Neuronal stem cell (in vitro differentiated cells): ENCODE results near the gene TEX28.
"Not testable (repeated sequence)": the region's sequence is repeated elsewhere in the genome, so short reads cannot be mapped to it uniquely, and the experiment has no call there.

Experiments used
- DNase-seq: peaks from one replicate; pipeline ENCODE4 v3.0.0-alpha.2; 2013; ENCODE audit warnings: low spot score
- H2AFZ ChIP-seq: one replicate; pipeline ENCODE4 v1.6.1; 2013; ENCODE audit warnings: mild to moderate bottlenecking, low read length, inconsistent platforms
- H2AK5ac ChIP-seq: 2 replicates; pipeline ENCODE4 v1.6.1; 2013; ENCODE audit warnings: low read depth, mild to moderate bottlenecking, inconsistent platforms, low read length, moderate library complexity, mixed read lengths
- H2BK120ac ChIP-seq: 2 replicates; pipeline ENCODE4 v1.6.1; 2013; ENCODE audit warnings: low read depth, mild to moderate bottlenecking, inconsistent platforms, low read length, moderate library complexity, mixed read lengths
- H2BK12ac ChIP-seq: one replicate; pipeline ENCODE4 v1.6.1; 2013; ENCODE audit warnings: low read length, inconsistent platforms
- H2BK15ac ChIP-seq: 2 replicates; pipeline ENCODE4 v1.6.1; 2013; ENCODE audit warnings: mild to moderate bottlenecking, low read length, inconsistent platforms, mixed read lengths
- H2BK5ac ChIP-seq: one replicate; pipeline ENCODE4 v1.6.1; 2013; ENCODE audit warnings: inconsistent platforms, mild to moderate bottlenecking, low read length, moderate library complexity
- H3K14ac ChIP-seq: one replicate; pipeline ENCODE4 v1.6.1; 2013; ENCODE audit warnings: low read length, inconsistent platforms
- H3K18ac ChIP-seq: 2 replicates; pipeline ENCODE4 v1.6.1; 2013; ENCODE audit warnings: low read length, inconsistent platforms
- H3K23ac ChIP-seq: 2 replicates; pipeline ENCODE4 v1.6.1; 2013; ENCODE audit warnings: low read depth, mild to moderate bottlenecking, mixed read lengths, low read length, inconsistent platforms; ENCODE audit not compliant: poor library complexity
- H3K27ac ChIP-seq: replicated peaks from 3 replicates; pipeline ENCODE4 v1.5.1; 2013; ENCODE audit warnings: low read length, inconsistent platforms
- H3K27me3 ChIP-seq, 3 experiments: 2 replicates each; pipeline ENCODE4 v1.6.1; 2013; ENCODE audit warnings: low read length in 3 of 3, mild to moderate bottlenecking in 2 of 3, inconsistent platforms in 1 of 3, low read depth in 1 of 3, mixed read lengths in 1 of 3, moderate library complexity in 1 of 3; ENCODE audit not compliant: control insufficient read depth in 3 of 3, insufficient read depth in 3 of 3
- H3K36me3 ChIP-seq, 2 donors: replicated peaks in 1 of 2; 2 replicates each; pipeline ENCODE4 v1.6.1; 2013; ENCODE audit warnings: low read length in 2 of 2; ENCODE audit not compliant: control insufficient read depth in 2 of 2, insufficient read depth in 2 of 2
- H3K4ac ChIP-seq: 2 replicates; pipeline ENCODE4 v1.6.1; 2013; ENCODE audit warnings: inconsistent platforms, mild to moderate bottlenecking, low read length, moderate library complexity
- H3K4me1 ChIP-seq, 2 donors: 1 replicate in 1 of 2; 2 replicates in 1 of 2; pipeline ENCODE4 v1.6.1; 2013; ENCODE audit warnings: low read length in 2 of 2, low read depth in 1 of 2; ENCODE audit not compliant: control insufficient read depth in 2 of 2, insufficient read depth in 1 of 2
- H3K4me2 ChIP-seq: one replicate; pipeline ENCODE4 v1.6.1; 2013; ENCODE audit warnings: mild to moderate bottlenecking, low read length, inconsistent platforms; ENCODE audit not compliant: insufficient read depth, poor library complexity, severe bottlenecking
- H3K4me3 ChIP-seq, 2 donors: 2 replicates each; pipeline ENCODE4 v1.5.1; 2013; ENCODE audit warnings: low read length in 2 of 2, mild to moderate bottlenecking in 2 of 2, inconsistent platforms in 1 of 2, moderate library complexity in 1 of 2
- H3K79me1 ChIP-seq: one replicate; pipeline ENCODE4 v1.6.1; 2013; ENCODE audit warnings: low read depth, mild to moderate bottlenecking, inconsistent platforms, low read length, moderate library complexity
- H3K9ac ChIP-seq: one replicate; pipeline ENCODE4 v1.6.1; 2013; ENCODE audit warnings: mild to moderate bottlenecking, low read depth, low read length, inconsistent platforms; ENCODE audit not compliant: poor library complexity
- H3K9me3 ChIP-seq, 2 donors: replicated peaks in 1 of 2; 2 replicates each; pipeline versions ENCODE3 to v1.6.1; 2013; ENCODE audit warnings: low read length in 2 of 2, mild to moderate bottlenecking in 2 of 2, inconsistent platforms in 1 of 2, low read depth in 1 of 2, mixed read lengths in 1 of 2, moderate library complexity in 1 of 2; ENCODE audit not compliant: control insufficient read depth in 2 of 2, insufficient read depth in 1 of 2
- H4K8ac ChIP-seq: one replicate; pipeline ENCODE4 v1.6.1; 2013; ENCODE audit warnings: low read depth, mild to moderate bottlenecking, inconsistent platforms, low read length, moderate library complexity
- H4K91ac ChIP-seq: one replicate; pipeline ENCODE4 v1.6.1; 2013; ENCODE audit warnings: low read length, low read depth, mild to moderate bottlenecking, inconsistent platforms; ENCODE audit not compliant: poor library complexity
- WGBS, 2 donors: extraction: QIAGEN DNeasy Blood & Tissue Kit; methylation state at CpG; one replicate each; pipeline ENCODE4 v1.1.7; 2013; ENCODE audit warnings: missing lambda C conversion rate in 2 of 2, mixed read lengths in 1 of 2; ENCODE audit not compliant: insufficient read length in 2 of 2, insufficient replicate concordance in 1 of 2; ENCODE audit errors: extremely low coverage in 2 of 2; 5-methylcytosine and 5-hydroxymethylcytosine counted together

The TEX28 gene

GRCh38 chrX:154303476-154303875 is 8.6 kb upstream of the TEX28 start:
- WGBS, 2 donors: no CpG with 5 or more reads among the region's 8 CpGs
- no peak overlapping the region for H2BK12ac ChIP-seq
- H4K8ac ChIP-seq: no peak overlapping the region
- H3K79me1 ChIP-seq: no peaks in the 10 kb centered on the region
- H2BK120ac ChIP-seq: no peak overlapping the region
- H3K4me1 ChIP-seq: peaks cover 5 to 10% of the 10 kb centered on the region in 2 donors
- no peak overlapping the region for H4K91ac ChIP-seq
- H2AK5ac ChIP-seq: no peak overlapping the region
- no peak overlapping the region for H3K23ac ChIP-seq
- H3K27ac ChIP-seq: no peak overlapping the region
- no peaks in the 10 kb centered on the region for H3K9me3 ChIP-seq
- H2BK5ac ChIP-seq: no peak overlapping the region
- H3K4me2 ChIP-seq: no peak overlapping the region
- no peak overlapping the region for H3K18ac ChIP-seq
- no peaks in the 10 kb centered on the region for H3K36me3 ChIP-seq
- no peak for DNase-seq
- peaks cover 0 to 21% (median 0%) of the 10 kb centered on the region in 3 experiments for H3K27me3 ChIP-seq
- no peak overlapping the region for H3K14ac ChIP-seq
- no peak overlapping the region for H2AFZ ChIP-seq
- H3K4ac ChIP-seq: no peak overlapping the region
- H3K4me3 ChIP-seq: no peak overlapping the region
- H3K9ac ChIP-seq: no peak overlapping the region
- no peak overlapping the region for H2BK15ac ChIP-seq

GRCh38 chrX:154302998-154303397 is 8.1 kb upstream of the TEX28 start:
- H3K79me1 ChIP-seq, H3K9ac ChIP-seq, H3K9me3 ChIP-seq, H3K23ac ChIP-seq, H2BK12ac ChIP-seq, H3K27ac ChIP-seq, H2BK5ac ChIP-seq, H3K18ac ChIP-seq, H4K91ac ChIP-seq, H2BK15ac ChIP-seq, H2BK120ac ChIP-seq, H3K4me2 ChIP-seq, H3K14ac ChIP-seq, H4K8ac ChIP-seq, H3K36me3 ChIP-seq, H2AFZ ChIP-seq, H3K4ac ChIP-seq, H3K4me3 ChIP-seq, H2AK5ac ChIP-seq, DNase-seq: not testable (repeated sequence)
- Histone ChIP-seq H3K4me1 (peaks cover 5 to 10% of the 10 kb centered on the region in 2 donors), H3K27me3 (peaks cover 0 to 21% (median 0%) of the 10 kb centered on the region in 3 experiments)
- no CpG with 5 or more reads among the region's 7 CpGs for WGBS, 2 donors

GRCh38 chrX:154300816-154301215 is 5.9 kb upstream of the TEX28 start:
- no peak overlapping the region for H3K4me2 ChIP-seq
- no peak overlapping the region for H4K91ac ChIP-seq
- no peak overlapping the region for H4K8ac ChIP-seq
- no peak overlapping the region for H3K4me3 ChIP-seq
- H2BK15ac ChIP-seq: no peak overlapping the region
- H2BK12ac ChIP-seq: no peak overlapping the region
- H2AK5ac ChIP-seq: no peak overlapping the region
- H3K27me3 ChIP-seq: peaks cover 0 to 11% (median 0%) of the 10 kb centered on the region in 3 experiments
- no peak overlapping the region for H2BK5ac ChIP-seq
- WGBS, 2 donors: no CpG with 5 or more reads among the region's 8 CpGs
- DNase-seq: no peak
- no peak overlapping the region for H3K27ac ChIP-seq
- no peaks in the 10 kb centered on the region for H3K36me3 ChIP-seq
- no peak overlapping the region for H3K18ac ChIP-seq
- H2BK120ac ChIP-seq: no peak overlapping the region
- no peaks in the 10 kb centered on the region for H3K9me3 ChIP-seq
- no peak overlapping the region for H2AFZ ChIP-seq
- peaks cover 5 to 10% of the 10 kb centered on the region in 2 donors for H3K4me1 ChIP-seq
- H3K4ac ChIP-seq: no peak overlapping the region
- H3K79me1 ChIP-seq: no peaks in the 10 kb centered on the region
- H3K9ac ChIP-seq: no peak overlapping the region
- no peak overlapping the region for H3K23ac ChIP-seq
- H3K14ac ChIP-seq: no peak overlapping the region

GRCh38 chrX:154298312-154298711 is 3.4 kb upstream of the TEX28 start:
- H3K4ac ChIP-seq: no peak overlapping the region
- no peak overlapping the region for H2AK5ac ChIP-seq
- H3K36me3 ChIP-seq: no peaks in the 10 kb centered on the region
- no peak overlapping the region for H2BK15ac ChIP-seq
- no peak overlapping the region for H2BK12ac ChIP-seq
- H3K4me2 ChIP-seq: no peak overlapping the region
- no peak overlapping the region for H4K91ac ChIP-seq
- no peak overlapping the region for H2BK5ac ChIP-seq
- no peaks in the 10 kb centered on the region for H3K79me1 ChIP-seq
- no peak overlapping the region for H2AFZ ChIP-seq
- no peak overlapping the region for H2BK120ac ChIP-seq
- H3K4me1 ChIP-seq: no peaks in the 10 kb centered on the region
- no peak overlapping the region for H3K4me3 ChIP-seq
- no CpG with 5 or more reads among the region's 7 CpGs for WGBS, 2 donors
- no peak overlapping the region for H3K27ac ChIP-seq
- DNase-seq: no peak
- no peak overlapping the region for H3K14ac ChIP-seq
- H3K9ac ChIP-seq: no peak overlapping the region
- no peak overlapping the region for H3K18ac ChIP-seq
- H3K23ac ChIP-seq: no peak overlapping the region
- H4K8ac ChIP-seq: no peak overlapping the region
- peaks cover 0 to 6% (median 0%) of the 10 kb centered on the region in 3 experiments for H3K27me3 ChIP-seq
- H3K9me3 ChIP-seq: no peaks in the 10 kb centered on the region
